Endodermal cell (in vitro differentiated cells): ENCODE data around the gene ANKRD29. TPM values are rescaled to one million over a fixed set of nuclear protein-coding genes. Genes with fewer than 3 reads are reported as not detected.

Source experiments
- DNase-seq: peaks from one replicate; pipeline ENCODE4 v3.0.0-alpha.2; 2017
- H3K27ac ChIP-seq: 2 replicates; pipeline ENCODE4 v1.5.1; 2013; ENCODE audit warnings: mild to moderate bottlenecking, low read depth, low read length, moderate library complexity
- H3K27me3 ChIP-seq: 2 replicates; pipeline ENCODE4 v1.6.1; 2013; ENCODE audit warnings: mild to moderate bottlenecking, low read length, moderate library complexity; ENCODE audit not compliant: insufficient read depth, control insufficient read depth, poor library complexity, severe bottlenecking
- H3K36me3 ChIP-seq: 2 replicates; pipeline ENCODE4 v1.7.0; 2013; ENCODE audit warnings: mild to moderate bottlenecking, low read length, moderate library complexity; ENCODE audit not compliant: control insufficient read depth, insufficient read depth
- H3K4me1 ChIP-seq: one replicate; pipeline ENCODE4 v1.7.0; 2013; ENCODE audit warnings: low read length; ENCODE audit not compliant: control insufficient read depth, insufficient read depth
- H3K4me3 ChIP-seq: 2 replicates; pipeline ENCODE4 v1.5.1; 2013; ENCODE audit warnings: mild to moderate bottlenecking, low read length, moderate library complexity
- H3K9ac ChIP-seq: 2 replicates; pipeline ENCODE4 v1.6.1; 2013; ENCODE audit warnings: mild to moderate bottlenecking, low read length, moderate library complexity; ENCODE audit not compliant: poor library complexity, severe bottlenecking; ENCODE audit errors: extremely low read depth
- H3K9me3 ChIP-seq: 2 replicates; pipeline ENCODE4 v1.6.1; 2013; ENCODE audit warnings: mild to moderate bottlenecking, low read length, moderate library complexity; ENCODE audit not compliant: control insufficient read depth
- H3K27ac Mint-ChIP-seq: 2 replicates; pipeline ENCODE4 v1.8.0; 2020; ENCODE audit warnings: mixed read lengths
- H3K27me3 Mint-ChIP-seq: 2 replicates; pipeline ENCODE4 v1.8.0; 2021; ENCODE audit warnings: mild to moderate bottlenecking, mixed read lengths; ENCODE audit not compliant: insufficient read depth
- H3K36me3 Mint-ChIP-seq: 2 replicates; pipeline ENCODE4 v1.8.0; 2020; ENCODE audit warnings: low read depth, mixed read lengths
- H3K4me1 Mint-ChIP-seq: 2 replicates; pipeline ENCODE4 v1.8.0; 2020; ENCODE audit warnings: mixed read lengths
- H3K4me3 Mint-ChIP-seq: 2 replicates; pipeline ENCODE4 v1.8.0; 2020; ENCODE audit warnings: mild to moderate bottlenecking, moderate library complexity, mixed read lengths
- H3K9me3 Mint-ChIP-seq: 2 replicates; pipeline ENCODE4 v1.8.0; 2020; ENCODE audit warnings: mild to moderate bottlenecking, mixed read lengths
- CTCF ChIP-seq: fragments of 200-600 bp; sonication (generic); conservative IDR thresholded peaks from 2 replicates; pipeline ENCODE4 v1.5.0; 2021; ENCODE audit warnings: antibody characterized with exemption, mild to moderate bottlenecking
- WGBS, 2 experiments: methylation state at CpG; one replicate each; pipeline versions ENCODE4 v1.1.5 to v1.1.7; 2013; ENCODE audit warnings: missing lambda C conversion rate in 2 of 2, mixed read lengths in 1 of 2; ENCODE audit not compliant: insufficient coverage in 1 of 2, insufficient read length in 1 of 2; 5-methylcytosine and 5-hydroxymethylcytosine counted together
- total RNA-seq, 2 donors: library from RNA; stranded (reverse); fragmentation: NEBNext Ultra II Directional in 1 of 2; extraction: Animal tissue kit (Norgen Biotek cat#: 25700) in 1 of 2; gene quantifications; 2 replicates in 1 of 2; 3 replicates in 1 of 2; pipeline ENCODE4 v1.2.1, GENCODE V29; 2021

ANKRD29 gene
- total RNA-seq, 2 donors from 2014 or later, result 0.44 to 0.73 TPM

- Histone ChIP-seq H3K9ac (no peak overlapping the region), H3K4me3 (no peak overlapping the region), H3K4me1 (no peaks in the 10 kb centered on the region), H3K36me3 (no peaks in the 10 kb centered on the region), H3K9me3 (no peaks in the 10 kb centered on the region), H3K27ac (no peak overlapping the region), H3K27me3 (no peaks in the 10 kb centered on the region)
- H3K36me3 Mint-ChIP-seq, result no peaks in the 10 kb centered on the region
- no peak for DNase-seq
- no peaks in the 10 kb centered on the region for H3K27me3 Mint-ChIP-seq
- H3K27ac Mint-ChIP-seq, result no peak overlapping the region
- no peak for TF ChIP-seq CTCF
- no peak overlapping the region for H3K4me3 Mint-ChIP-seq
- no peaks in the 10 kb centered on the region for H3K9me3 Mint-ChIP-seq
- H3K4me1 Mint-ChIP-seq, result peaks cover 3% of the 10 kb centered on the region
Observed at GRCh38 chr18:23627970-23628369, 34.7 kb downstream of the ANKRD29 start.

DNA sequence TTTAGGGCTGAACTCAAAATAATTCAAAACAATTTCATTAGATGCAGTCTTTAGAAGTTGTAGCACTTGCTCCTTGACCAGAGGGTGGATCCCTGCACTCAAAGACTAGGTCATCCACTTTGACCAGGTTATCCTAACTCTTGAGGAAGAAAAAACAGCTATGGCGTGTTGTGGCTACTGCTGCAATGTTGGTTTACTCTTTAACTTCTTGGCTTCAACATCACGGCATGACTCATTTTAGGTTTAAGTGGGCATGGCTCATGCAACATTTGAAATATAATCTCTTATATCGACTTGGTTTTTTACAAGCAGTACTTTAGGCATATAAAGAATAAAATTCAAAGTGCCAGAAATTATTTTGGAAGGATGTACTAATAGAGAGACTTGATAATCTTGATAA, 35.4 kb downstream of the ANKRD29 start:
- WGBS, 2 experiments, result 86 to 93% methylated on average over 1 to 3 of the region's 3 CpGs
- Histone ChIP-seq H3K4me3 (no peak overlapping the region), H3K4me1 (no peaks in the 10 kb centered on the region), H3K27ac (no peak overlapping the region), H3K9ac (no peak overlapping the region), H3K9me3 (no peaks in the 10 kb centered on the region), H3K27me3 (no peaks in the 10 kb centered on the region), H3K36me3 (no peaks in the 10 kb centered on the region)
- Mint-ChIP-seq H3K27me3 (no peaks in the 10 kb centered on the region), H3K27ac (no peak overlapping the region), H3K9me3 (no peaks in the 10 kb centered on the region), H3K4me3 (no peak overlapping the region), H3K36me3 (no peaks in the 10 kb centered on the region), H3K4me1 (peaks cover 3% of the 10 kb centered on the region)
- DNase-seq, result no peak
- TF ChIP-seq CTCF, result no peak

- H3K36me3 Mint-ChIP-seq, result no peaks in the 10 kb centered on the region
- H3K4me3 ChIP-seq, result no peak overlapping the region
- H3K36me3 ChIP-seq, result no peaks in the 10 kb centered on the region
- H3K27ac ChIP-seq, result no peak overlapping the region
- H3K9ac ChIP-seq, result no peak overlapping the region
- H3K4me1 ChIP-seq, result no peaks in the 10 kb centered on the region
- peaks cover 5% of the 10 kb centered on the region for H3K27me3 Mint-ChIP-seq
- H3K27ac Mint-ChIP-seq, result no peak overlapping the region
- no peaks in the 10 kb centered on the region for H3K9me3 Mint-ChIP-seq
- 90 to 92% methylated on average over 3 to 4 of the region's 4 CpGs for WGBS, 2 experiments
- peaks cover 3% of the 10 kb centered on the region for H3K27me3 ChIP-seq
- no peaks in the 10 kb centered on the region for H3K9me3 ChIP-seq
- no peak overlapping the region for H3K4me3 Mint-ChIP-seq
- no peaks in the 10 kb centered on the region for H3K4me1 Mint-ChIP-seq
- TF ChIP-seq CTCF, result no peak
- DNase-seq, result no peak
Observed at GRCh38 chr18:23626451-23627279, 36.0 kb downstream of the ANKRD29 start.
